HEK293 (cell line): ENCODE data around the gene KRTAP2-2.

ENCODE experiments used
- CTCF ChIA-PET: fragments of 350-600 bp; formaldehyde crosslinking; extraction: SDS; loops from one replicate; lab custom pipeline; 2021; ENCODE audit warnings: antibody characterized with exemption; lab: Yijun Ruan, JAX
- POLR2A ChIA-PET: fragments of 300-600 bp; formaldehyde crosslinking; extraction: SDS; loops from one replicate; lab custom pipeline; 2020; ENCODE audit warnings: antibody characterized with exemption, inconsistent platforms; lab: Yijun Ruan, JAX
- H3K27ac ChIP-seq: fragments of 200-500 bp; sonication (Bioruptor generic); 2 replicates; pipeline ENCODE4 v1.5.1; 2014; ENCODE audit warnings: low read depth, low read length, control low read depth, inconsistent platforms; ENCODE audit errors: extremely low read depth
- H3K36me3 ChIP-seq, 2 experiments: fragments of 200-500 bp in 1 of 2; sonication (Bioruptor generic) in 1 of 2; 1 replicate in 1 of 2; 2 replicates in 1 of 2; pipeline ENCODE4 v1.5.1; 2014 to 2017; ENCODE audit warnings: inconsistent platforms in 2 of 2, low read length in 2 of 2; ENCODE audit not compliant: control insufficient read depth in 2 of 2, insufficient read depth in 1 of 2
- H3K4me1 ChIP-seq: fragments of 200-500 bp; sonication (Bioruptor generic); 2 replicates; pipeline ENCODE4 v1.5.1; 2014; ENCODE audit warnings: mild to moderate bottlenecking, low read length, inconsistent platforms; ENCODE audit not compliant: control insufficient read depth, insufficient read depth
- H3K4me3 ChIP-seq: 2 replicates; pipeline ENCODE4 v1.5.1; 2011; ENCODE audit warnings: low read depth, mild to moderate bottlenecking, control low read depth, low read length, moderate library complexity
- H3K9me3 ChIP-seq: fragments of 200-500 bp; sonication (Bioruptor generic); 2 replicates; pipeline ENCODE4 v1.5.1; 2014; ENCODE audit warnings: low read depth, low read length, inconsistent platforms; ENCODE audit not compliant: control insufficient read depth, insufficient read depth
- EGR2 ChIP-seq: fragments of 450-650 bp; formaldehyde crosslinking; IDR thresholded peaks from 2 replicates; pipeline ENCODE4 v1.5.1; 2016; ENCODE audit warnings: low read depth, missing biosample characterization, missing genetic modification characterization
- FEZF1 ChIP-seq: fragments of 450-650 bp; formaldehyde crosslinking; IDR thresholded peaks from 2 replicates; pipeline ENCODE4 v1.5.1; 2016; ENCODE audit warnings: missing biosample characterization, missing genetic modification characterization
- HOXA7 ChIP-seq: sonication (generic); formaldehyde crosslinking; IDR thresholded peaks from 2 replicates; pipeline ENCODE4 v1.8.1; 2022; ENCODE audit warnings: missing genetic modification reagents, borderline replicate concordance
- MEIS1 ChIP-seq: sonication (generic); formaldehyde crosslinking; IDR thresholded peaks from 2 replicates; pipeline ENCODE4 v1.8.1; 2022; ENCODE audit warnings: missing genetic modification reagents, mild to moderate bottlenecking, borderline replicate concordance
- YY1 ChIP-seq: fragments of 450-650 bp; formaldehyde crosslinking; IDR thresholded peaks from 2 replicates; pipeline ENCODE4 v1.5.1; 2018; ENCODE audit warnings: missing biosample characterization, missing genetic modification characterization
- ZBTB1 ChIP-seq: fragments of 450-650 bp; formaldehyde crosslinking; IDR thresholded peaks from 2 replicates; pipeline ENCODE4 v1.5.1; 2016; ENCODE audit warnings: missing biosample characterization, missing genetic modification characterization
- ZBTB17 ChIP-seq: fragments of 450-650 bp; formaldehyde crosslinking; IDR thresholded peaks from 2 replicates; pipeline ENCODE4 v1.5.1; 2016; ENCODE audit warnings: missing biosample characterization, missing genetic modification characterization
- ZNF10 ChIP-seq: fragments of 450-650 bp; formaldehyde crosslinking; IDR thresholded peaks from 2 replicates; pipeline ENCODE4 v1.5.1; 2017; ENCODE audit warnings: missing biosample characterization, missing genetic modification characterization
- ZNF132 ChIP-seq: fragments of 450-650 bp; formaldehyde crosslinking; IDR thresholded peaks from 2 replicates; pipeline ENCODE4 v1.5.1; 2017; ENCODE audit warnings: missing biosample characterization, missing genetic modification characterization, borderline replicate concordance
- ZNF146 ChIP-seq: fragments of 450-650 bp; formaldehyde crosslinking; IDR thresholded peaks from 2 replicates; pipeline ENCODE4 v1.5.1; 2016; ENCODE audit warnings: missing biosample characterization, missing genetic modification characterization
- ZNF155 ChIP-seq: fragments of 450-650 bp; formaldehyde crosslinking; IDR thresholded peaks from 2 replicates; pipeline ENCODE4 v1.5.1; 2016; ENCODE audit warnings: missing biosample characterization, missing genetic modification characterization
- ZNF157 ChIP-seq: fragments of 450-650 bp; formaldehyde crosslinking; IDR thresholded peaks from 2 replicates; pipeline ENCODE4 v1.5.1; 2016; ENCODE audit warnings: missing biosample characterization, missing genetic modification characterization
- ZNF19 ChIP-seq: fragments of 450-650 bp; formaldehyde crosslinking; IDR thresholded peaks from 2 replicates; pipeline ENCODE4; 2016; ENCODE audit warnings: missing biosample characterization, missing genetic modification characterization, low read depth
- ZNF202 ChIP-seq: fragments of 450-650 bp; formaldehyde crosslinking; IDR thresholded peaks from 2 replicates; pipeline ENCODE4 v1.5.1; 2016; ENCODE audit warnings: missing biosample characterization, missing genetic modification characterization, borderline replicate concordance
- ZNF214 ChIP-seq: fragments of 450-650 bp; formaldehyde crosslinking; IDR thresholded peaks from 2 replicates; pipeline ENCODE4 v1.5.1; 2017; ENCODE audit warnings: missing biosample characterization, mild to moderate bottlenecking, missing genetic modification characterization, borderline replicate concordance
- ZNF501 ChIP-seq: fragments of 450-650 bp; formaldehyde crosslinking; IDR thresholded peaks from 2 replicates; pipeline ENCODE4 v1.5.1; 2016; ENCODE audit warnings: missing biosample characterization, missing genetic modification characterization
- ZNF510 ChIP-seq: fragments of 450-650 bp; formaldehyde crosslinking; IDR thresholded peaks from 2 replicates; pipeline ENCODE4 v1.5.1; 2018; ENCODE audit warnings: mild to moderate bottlenecking, missing genetic modification characterization, missing biosample characterization; ENCODE audit not compliant: insufficient replicate concordance
- ZNF544 ChIP-seq: fragments of 450-650 bp; formaldehyde crosslinking; IDR thresholded peaks from 2 replicates; pipeline ENCODE4 v1.5.0; 2017; ENCODE audit warnings: missing biosample characterization, missing genetic modification characterization
- ZNF571 ChIP-seq: fragments of 450-650 bp; formaldehyde crosslinking; IDR thresholded peaks from 2 replicates; pipeline ENCODE4 v1.5.0; 2017; ENCODE audit warnings: missing biosample characterization, missing genetic modification characterization
- ZNF585B ChIP-seq: fragments of 450-650 bp; formaldehyde crosslinking; IDR thresholded peaks from 2 replicates; pipeline ENCODE4 v1.5.1; 2016; ENCODE audit warnings: missing biosample characterization, missing genetic modification characterization
- ZNF596 ChIP-seq: fragments of 450-650 bp; IDR thresholded peaks from 2 replicates; pipeline ENCODE4 v1.5.0; 2018; ENCODE audit warnings: missing biosample characterization, mild to moderate bottlenecking, missing genetic modification characterization, moderate library complexity
- ZNF664 ChIP-seq: fragments of 450-650 bp; formaldehyde crosslinking; IDR thresholded peaks from 2 replicates; pipeline ENCODE4 v1.5.1; 2016; ENCODE audit warnings: missing biosample characterization, missing genetic modification characterization
- ZNF707 ChIP-seq: fragments of 450-650 bp; formaldehyde crosslinking; IDR thresholded peaks from 2 replicates; pipeline ENCODE4 v1.5.1; 2016; ENCODE audit warnings: missing biosample characterization, missing genetic modification characterization
- ZNF792 ChIP-seq: fragments of 450-650 bp; formaldehyde crosslinking; IDR thresholded peaks from 2 replicates; pipeline ENCODE4 v1.5.1; 2016; ENCODE audit warnings: missing biosample characterization, missing genetic modification characterization
- TF ChIP-seq, protein P1 (sequence below): fragments of 450-650 bp; formaldehyde crosslinking; IDR thresholded peaks from 2 replicates; pipeline ENCODE4 v1.5.1; 2017; ENCODE audit warnings: missing biosample characterization, missing genetic modification characterization
- TF ChIP-seq, protein P2 (sequence below): IDR thresholded peaks from 2 replicates; pipeline ENCODE4 v1.6.1; 2011; ENCODE audit warnings: mild to moderate bottlenecking, low read depth, low read length, borderline replicate concordance

KRTAP2-2 gene

DNA sequence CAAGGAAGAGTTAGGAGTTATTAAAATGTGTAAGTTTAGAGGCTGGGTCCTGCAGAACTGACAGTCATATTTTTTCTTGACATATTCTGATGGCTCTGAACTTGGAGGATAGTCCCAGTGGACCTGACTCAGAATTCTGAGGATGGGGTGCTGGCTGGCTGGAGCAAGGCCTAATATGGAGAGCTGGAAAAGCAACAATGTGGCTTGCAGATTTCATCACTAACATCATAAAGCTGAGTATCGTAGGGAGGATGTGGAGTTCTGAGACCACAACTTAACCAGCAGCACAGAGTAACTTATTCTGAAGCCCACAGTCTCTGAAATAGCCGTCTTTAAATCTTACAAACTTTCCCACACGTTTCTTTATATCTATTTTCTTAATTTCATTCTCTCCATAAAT lies 30.3 kb downstream of the KRTAP2-2 start:
- TF ChIP-seq ZBTB17 (tag by site-specific recombination) (no peak), ZNF10 (tag by site-specific recombination) (no peak), FEZF1 (no peak), EGR2 (no peak), ZNF202 (no peak), YY1 (tag by site-specific recombination) (no peak), ZNF214 (no peak)
- TF ChIP-seq, protein P1, sequence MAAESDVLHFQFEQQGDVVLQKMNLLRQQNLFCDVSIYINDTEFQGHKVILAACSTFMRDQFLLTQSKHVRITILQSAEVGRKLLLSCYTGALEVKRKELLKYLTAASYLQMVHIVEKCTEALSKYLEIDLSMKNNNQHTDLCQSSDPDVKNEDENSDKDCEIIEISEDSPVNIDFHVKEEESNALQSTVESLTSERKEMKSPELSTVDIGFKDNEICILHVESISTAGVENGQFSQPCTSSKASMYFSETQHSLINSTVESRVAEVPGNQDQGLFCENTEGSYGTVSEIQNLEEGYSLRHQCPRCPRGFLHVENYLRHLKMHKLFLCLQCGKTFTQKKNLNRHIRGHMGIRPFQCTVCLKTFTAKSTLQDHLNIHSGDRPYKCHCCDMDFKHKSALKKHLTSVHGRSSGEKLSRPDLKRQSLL (tag by site-specific recombination) = no peak
- Histone ChIP-seq H3K9me3 (no peaks in the 10 kb centered on the region), H3K4me1 (no peaks in the 10 kb centered on the region), H3K36me3 (no peaks in the 10 kb centered on the region), H3K27ac (no peak overlapping the region), H3K4me3 (no peak overlapping the region)
- POLR2A ChIA-PET = no interaction called here
- CTCF ChIA-PET = interaction anchor here (1.0 kb wide), 1 partner anchor 524 kb away, joined by 5 read pairs; no protein-coding TSS in a partner anchor

DNA sequence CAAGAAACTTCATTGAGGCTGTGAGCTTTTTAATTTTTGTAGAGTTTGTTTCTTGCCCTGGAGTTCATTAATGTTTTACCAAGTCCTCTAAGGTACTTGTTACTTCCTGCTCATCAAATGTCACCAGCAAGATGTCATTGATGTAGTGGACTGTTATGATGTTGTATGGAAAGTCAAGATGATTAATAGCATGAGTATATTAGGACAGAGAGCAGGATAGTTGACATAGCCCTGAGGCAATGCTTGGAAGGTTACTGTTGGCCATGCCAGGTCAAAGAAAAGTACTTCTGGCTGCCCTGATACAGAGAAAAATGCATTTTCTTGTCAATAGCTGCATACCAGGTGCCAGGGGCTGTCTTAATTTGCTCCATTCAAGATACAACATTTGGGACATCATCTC lies 34.7 kb downstream of the KRTAP2-2 start:
- Histone ChIP-seq H3K36me3 (no peaks in the 10 kb centered on the region), H3K4me1 (no peaks in the 10 kb centered on the region), H3K27ac (no peak overlapping the region), H3K4me3 (no peak overlapping the region), H3K9me3 (no peaks in the 10 kb centered on the region)
- CTCF ChIA-PET = interaction anchor here (0.6 to 1.4 kb wide), 2 partner anchors 55 to 177 kb away, joined by 3 to 5 read pairs; no protein-coding TSS in a partner anchor
- POLR2A ChIA-PET = no interaction called here
- no peak for TF ChIP-seq ZNF571 (tag by site-specific recombination)
- TF ChIP-seq ZNF157 (tag by site-specific recombination) = peak; percentile 74

DNA sequence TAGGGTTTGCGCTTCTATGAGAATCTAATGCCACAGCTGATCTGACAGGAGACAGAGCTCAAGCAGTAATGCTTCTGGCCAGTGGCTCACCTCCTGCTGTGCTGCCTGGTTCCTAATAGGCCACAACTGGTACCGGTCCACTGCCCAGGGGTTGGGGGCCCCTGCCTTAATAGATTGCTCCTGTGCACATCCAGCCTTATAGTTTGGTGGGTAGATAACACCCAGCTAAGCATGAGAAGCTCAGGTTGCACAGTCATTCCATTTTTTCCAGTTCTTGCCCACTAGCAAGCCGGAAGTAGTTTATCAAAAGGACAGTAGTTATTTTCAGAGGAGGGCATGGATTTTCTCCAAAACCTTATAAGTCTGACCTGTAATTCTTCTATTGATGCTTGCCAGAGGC lies 35.6 kb downstream of the KRTAP2-2 start:
- CTCF ChIA-PET = interaction anchor here (0.6 to 1.4 kb wide), 3 partner anchors 54 to 569 kb away, joined by 3 to 4 read pairs (median 3); no protein-coding TSS in a partner anchor
- Histone ChIP-seq H3K36me3 (no peaks in the 10 kb centered on the region), H3K9me3 (no peaks in the 10 kb centered on the region), H3K4me1 (no peaks in the 10 kb centered on the region), H3K27ac (no peak overlapping the region), H3K4me3 (no peak overlapping the region)
- POLR2A ChIA-PET = no interaction called here
- TF ChIP-seq ZNF792 (no peak), ZNF571 (tag by site-specific recombination) (no peak), ZNF501 (no peak), ZNF155 (tag by site-specific recombination) (no peak), ZNF707 (no peak), ZNF544 (tag by site-specific recombination) (no peak), ZNF596 (no peak), ZNF510 (tag by site-specific recombination) (no peak), ZNF146 (tag by site-specific recombination) (no peak), ZNF19 (tag by site-specific recombination) (no peak), ZNF664 (tag by site-specific recombination) (no peak), ZNF132 (tag by site-specific recombination) (no peak), HOXA7 (no peak), ZNF585B (tag by site-specific recombination) (no peak), MEIS1 (CRISPR knock-in tag) (no peak), ZBTB1 (tag by site-specific recombination) (no peak)
- TF ChIP-seq, protein P2, sequence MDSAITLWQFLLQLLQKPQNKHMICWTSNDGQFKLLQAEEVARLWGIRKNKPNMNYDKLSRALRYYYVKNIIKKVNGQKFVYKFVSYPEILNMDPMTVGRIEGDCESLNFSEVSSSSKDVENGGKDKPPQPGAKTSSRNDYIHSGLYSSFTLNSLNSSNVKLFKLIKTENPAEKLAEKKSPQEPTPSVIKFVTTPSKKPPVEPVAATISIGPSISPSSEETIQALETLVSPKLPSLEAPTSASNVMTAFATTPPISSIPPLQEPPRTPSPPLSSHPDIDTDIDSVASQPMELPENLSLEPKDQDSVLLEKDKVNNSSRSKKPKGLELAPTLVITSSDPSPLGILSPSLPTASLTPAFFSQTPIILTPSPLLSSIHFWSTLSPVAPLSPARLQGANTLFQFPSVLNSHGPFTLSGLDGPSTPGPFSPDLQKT = no peak
